ENCODE results near the gene MOSPD2.

DNA sequence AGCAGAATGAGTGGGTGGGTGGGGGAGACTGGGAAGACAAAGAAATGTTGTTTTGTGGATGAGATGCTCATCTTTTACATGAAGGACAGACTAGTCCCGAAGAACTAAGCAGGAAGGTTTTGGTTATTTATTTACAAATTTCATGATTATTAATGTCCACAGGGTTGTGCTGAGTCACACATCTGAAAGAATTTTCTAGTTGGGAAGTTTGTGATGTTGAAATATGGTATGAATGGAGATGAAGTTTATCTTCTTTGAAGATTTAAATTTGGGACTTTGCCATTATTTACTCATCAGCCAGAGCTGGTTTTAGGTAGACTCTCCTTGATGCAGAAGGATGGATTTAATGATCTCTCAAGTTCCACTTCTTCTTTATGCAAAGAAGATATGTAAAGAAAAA lies 75.5 kb downstream of the MOSPD2 start:
- TF ChIP-seq, protein P1, sequence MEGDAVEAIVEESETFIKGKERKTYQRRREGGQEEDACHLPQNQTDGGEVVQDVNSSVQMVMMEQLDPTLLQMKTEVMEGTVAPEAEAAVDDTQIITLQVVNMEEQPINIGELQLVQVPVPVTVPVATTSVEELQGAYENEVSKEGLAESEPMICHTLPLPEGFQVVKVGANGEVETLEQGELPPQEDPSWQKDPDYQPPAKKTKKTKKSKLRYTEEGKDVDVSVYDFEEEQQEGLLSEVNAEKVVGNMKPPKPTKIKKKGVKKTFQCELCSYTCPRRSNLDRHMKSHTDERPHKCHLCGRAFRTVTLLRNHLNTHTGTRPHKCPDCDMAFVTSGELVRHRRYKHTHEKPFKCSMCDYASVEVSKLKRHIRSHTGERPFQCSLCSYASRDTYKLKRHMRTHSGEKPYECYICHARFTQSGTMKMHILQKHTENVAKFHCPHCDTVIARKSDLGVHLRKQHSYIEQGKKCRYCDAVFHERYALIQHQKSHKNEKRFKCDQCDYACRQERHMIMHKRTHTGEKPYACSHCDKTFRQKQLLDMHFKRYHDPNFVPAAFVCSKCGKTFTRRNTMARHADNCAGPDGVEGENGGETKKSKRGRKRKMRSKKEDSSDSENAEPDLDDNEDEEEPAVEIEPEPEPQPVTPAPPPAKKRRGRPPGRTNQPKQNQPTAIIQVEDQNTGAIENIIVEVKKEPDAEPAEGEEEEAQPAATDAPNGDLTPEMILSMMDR (IDR thresholded peaks at IDR 0.05), result no peak
- TF ChIP-seq POLR2A (IDR thresholded peaks at IDR 0.05), result no peak
